GM12875 (cell line): Measurements from ENCODE around the gene ABCC6.
"Not testable (repeated sequence)": the region's sequence is repeated elsewhere in the genome, so short reads cannot be mapped to it uniquely, and the experiment has no call there.

Experiments used
- H3K4me3 ChIP-seq: one replicate; pipeline ENCODE4 v1.5.1; 2011; ENCODE audit warnings: low read depth, low read length, control low read depth
- TF ChIP-seq, protein P1 (sequence below): IDR thresholded peaks from 2 replicates; pipeline ENCODE4 v1.5.1; 2011; ENCODE audit warnings: low read depth, mild to moderate bottlenecking, control low read depth, inconsistent platforms, low read length, moderate library complexity, borderline replicate concordance; ENCODE audit not compliant: insufficient read depth

ABCC6 gene

DNA sequence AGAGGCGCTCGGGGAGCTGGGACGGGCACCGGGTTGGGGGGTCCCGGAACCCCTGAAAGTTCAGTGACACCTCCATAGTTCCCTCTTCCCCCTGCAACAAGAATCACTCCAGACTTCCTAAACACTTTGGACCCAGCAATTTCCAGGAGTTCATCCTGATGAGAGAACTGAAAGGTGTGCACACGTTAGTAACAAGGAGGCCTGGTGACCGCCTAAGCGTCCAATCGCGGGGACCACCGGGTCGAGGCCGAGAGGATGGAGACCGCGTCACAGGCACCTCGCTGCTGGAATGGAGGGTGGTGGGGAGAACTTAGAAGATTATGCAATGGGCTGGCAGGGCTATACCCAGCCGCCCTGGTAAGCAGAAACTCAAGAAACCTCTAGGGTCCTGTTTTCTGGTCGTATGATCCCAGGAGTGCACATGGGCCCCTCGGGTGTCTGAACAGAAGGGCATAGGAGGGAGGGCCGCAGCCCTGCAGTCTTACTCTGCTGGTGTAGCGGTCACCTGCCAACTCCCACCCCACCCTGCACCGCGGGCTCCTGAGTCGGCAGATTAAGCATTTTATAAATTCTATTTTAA, 458 bp upstream of the ABCC6 start:
- not testable (repeated sequence) for H3K4me3 ChIP-seq

DNA sequence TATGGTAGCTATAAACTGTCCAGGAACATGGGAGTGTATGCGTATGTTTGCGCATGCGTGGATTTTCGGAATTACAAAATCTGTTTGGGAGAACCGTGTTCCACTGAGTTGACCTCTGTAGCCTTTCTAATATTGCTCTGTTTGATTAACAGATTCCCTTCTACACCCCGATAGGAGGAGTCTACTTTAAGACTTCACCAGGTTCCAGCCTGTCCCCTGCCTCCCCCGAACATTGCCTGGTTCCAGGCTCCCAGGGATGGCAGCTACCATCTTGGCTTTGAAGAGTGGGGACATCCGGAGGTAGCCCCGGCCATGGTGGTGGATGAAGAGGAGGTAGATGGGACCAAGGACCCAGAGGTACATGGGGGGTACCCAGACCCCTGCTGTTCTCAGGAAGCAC, 1.9 kb downstream of the ABCC6 start:
- not testable (repeated sequence) for H3K4me3 ChIP-seq

DNA sequence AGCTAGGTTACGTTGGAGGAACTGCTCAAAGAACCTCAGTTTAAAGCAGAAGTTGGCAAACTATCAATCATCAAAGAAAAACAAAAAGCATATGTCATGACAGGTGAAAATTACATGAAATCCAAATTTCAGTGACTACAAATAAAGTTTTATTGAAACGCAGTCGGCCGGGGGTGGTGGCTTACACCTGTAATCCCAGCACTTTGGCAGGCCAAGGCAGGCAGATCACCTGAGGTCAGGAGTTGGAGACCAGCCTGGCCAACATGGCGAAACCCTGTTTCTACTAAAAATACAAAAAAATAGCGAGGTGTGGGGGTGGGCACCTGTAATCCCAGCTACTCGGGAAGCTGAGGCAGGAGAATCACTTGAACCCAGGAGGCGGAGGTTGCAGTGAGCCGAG, 2.8 kb downstream of the ABCC6 start:
- not testable (repeated sequence) for H3K4me3 ChIP-seq

DNA sequence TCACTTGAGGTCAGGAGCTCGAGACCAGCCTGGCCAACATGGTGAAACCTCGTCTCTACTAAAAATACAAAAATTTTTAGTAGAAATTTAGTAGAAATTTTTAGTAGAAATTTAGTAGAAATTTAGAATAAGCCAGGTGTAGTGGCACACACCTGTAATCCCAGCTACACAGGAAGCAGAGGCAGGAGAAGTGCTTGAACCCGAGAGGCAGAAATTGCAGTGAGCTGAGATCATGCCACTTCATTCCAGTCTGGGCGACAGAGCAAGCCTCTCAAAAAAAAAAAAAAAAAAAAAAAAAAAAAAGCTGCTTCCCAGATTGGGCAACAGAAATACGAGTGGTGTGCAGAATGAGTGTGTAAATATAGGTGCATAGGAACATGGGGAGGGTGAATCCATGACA, 4.5 kb downstream of the ABCC6 start:
- H3K4me3 ChIP-seq = not testable (repeated sequence)

DNA sequence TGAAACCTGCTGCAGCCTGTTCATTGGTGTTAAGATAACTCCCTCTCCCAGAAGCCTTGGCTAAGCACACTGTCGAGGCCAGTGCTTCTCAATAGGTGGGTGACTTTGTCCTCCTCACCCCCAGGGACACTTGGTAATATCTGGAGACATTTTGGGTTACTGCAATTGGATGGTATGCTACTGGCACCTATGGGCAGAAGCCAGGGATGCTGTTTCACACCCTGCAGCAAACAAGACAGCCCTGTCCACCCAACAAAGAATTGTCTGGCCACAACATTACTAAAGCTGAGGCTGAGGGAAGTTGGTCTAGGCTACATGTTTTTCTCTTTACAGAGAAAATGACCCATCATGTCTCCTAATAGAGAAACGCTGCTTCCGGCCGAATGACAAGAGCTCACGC, 4.9 kb downstream of the ABCC6 start:
- H3K4me3 ChIP-seq = not testable (repeated sequence)

DNA sequence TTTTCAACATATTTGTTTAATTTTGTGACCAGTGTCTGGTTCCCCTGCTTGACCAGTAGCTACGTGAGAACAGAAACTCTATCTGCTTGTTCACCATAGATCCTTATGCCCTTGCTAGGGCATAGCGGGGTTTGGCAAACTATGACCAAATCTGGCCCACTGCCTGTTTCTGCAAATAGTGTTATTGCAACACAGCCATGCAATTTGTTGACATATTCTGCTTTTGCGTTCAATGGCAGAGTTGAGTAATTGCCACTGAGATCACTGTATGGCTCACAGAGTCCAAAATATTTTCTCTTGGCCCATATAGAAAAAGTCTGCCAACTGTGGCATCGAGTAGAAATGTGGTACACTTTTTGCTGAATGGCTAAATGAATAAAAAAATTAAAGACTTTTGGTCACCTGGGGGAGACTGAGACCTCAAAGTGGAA, 9.4 kb downstream of the ABCC6 start:
- not testable (repeated sequence) for H3K4me3 ChIP-seq

DNA sequence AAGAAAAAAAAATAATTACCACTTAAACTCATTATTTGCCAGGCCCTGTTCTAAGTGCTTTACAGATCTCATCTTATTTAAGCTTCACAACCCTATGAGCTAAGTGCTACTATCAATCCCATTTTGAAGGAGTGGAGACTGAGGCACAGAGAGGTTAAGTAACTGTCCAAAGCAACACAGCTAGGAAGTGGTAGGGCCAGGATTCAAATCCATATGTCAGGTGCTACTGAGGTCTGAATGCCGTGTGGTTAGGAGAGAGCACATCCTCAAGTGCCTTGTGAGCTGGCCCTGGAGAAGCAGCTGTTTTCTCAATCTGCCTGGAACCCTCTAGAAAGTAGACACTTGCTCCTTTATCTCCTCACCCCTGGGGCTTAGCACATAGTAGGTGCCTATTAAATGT, 11.9 kb downstream of the ABCC6 start:
- H3K4me3 ChIP-seq = not testable (repeated sequence)

DNA sequence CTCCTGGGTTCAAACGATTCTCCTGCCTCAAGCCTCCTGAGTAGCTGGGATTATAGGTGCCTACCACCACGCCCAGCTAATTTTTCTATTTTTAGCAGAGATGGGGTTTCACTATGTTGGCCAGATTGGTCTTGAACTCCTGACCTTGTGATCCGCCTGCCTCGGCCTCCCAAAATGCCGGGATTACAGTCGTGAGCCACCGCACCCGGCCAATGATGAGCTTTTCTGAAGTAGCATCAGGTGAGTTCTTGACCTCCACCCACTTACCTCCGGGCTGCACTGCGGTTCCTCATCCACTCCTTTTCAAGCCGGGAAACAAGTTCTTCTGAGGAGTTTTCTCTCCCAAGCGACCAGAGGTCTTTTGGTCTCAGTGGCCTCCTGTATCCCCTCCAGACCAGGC, 14.8 kb downstream of the ABCC6 start:
- H3K4me3 ChIP-seq = not testable (repeated sequence)

DNA sequence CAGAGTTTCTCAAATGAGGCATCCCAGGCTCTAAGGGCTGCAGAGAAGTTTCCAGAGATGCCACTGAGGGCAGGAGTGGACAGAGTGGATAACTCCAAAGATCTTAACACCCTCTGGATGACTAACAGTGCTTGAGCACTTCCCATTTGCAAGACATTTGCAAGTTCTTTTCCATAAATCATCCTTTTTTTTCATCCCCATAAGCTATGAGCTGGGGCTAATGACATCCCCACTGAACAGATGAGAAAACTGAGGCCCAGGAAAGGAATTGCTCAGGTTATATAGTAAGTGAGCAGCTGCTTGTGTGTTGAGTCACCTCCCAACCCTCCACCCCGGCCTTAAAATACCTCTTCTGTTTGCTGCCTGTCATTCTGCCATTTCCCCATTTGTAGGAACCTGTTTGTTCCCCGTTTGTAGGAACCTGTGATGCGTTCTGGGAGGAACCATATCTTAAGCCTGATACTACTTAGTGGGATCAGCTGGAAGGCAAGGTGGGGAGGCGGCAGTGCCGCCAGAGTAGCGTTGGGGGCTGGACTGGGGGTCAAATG, 15.4 kb downstream of the ABCC6 start:
- H3K4me3 ChIP-seq = not testable (repeated sequence)

DNA sequence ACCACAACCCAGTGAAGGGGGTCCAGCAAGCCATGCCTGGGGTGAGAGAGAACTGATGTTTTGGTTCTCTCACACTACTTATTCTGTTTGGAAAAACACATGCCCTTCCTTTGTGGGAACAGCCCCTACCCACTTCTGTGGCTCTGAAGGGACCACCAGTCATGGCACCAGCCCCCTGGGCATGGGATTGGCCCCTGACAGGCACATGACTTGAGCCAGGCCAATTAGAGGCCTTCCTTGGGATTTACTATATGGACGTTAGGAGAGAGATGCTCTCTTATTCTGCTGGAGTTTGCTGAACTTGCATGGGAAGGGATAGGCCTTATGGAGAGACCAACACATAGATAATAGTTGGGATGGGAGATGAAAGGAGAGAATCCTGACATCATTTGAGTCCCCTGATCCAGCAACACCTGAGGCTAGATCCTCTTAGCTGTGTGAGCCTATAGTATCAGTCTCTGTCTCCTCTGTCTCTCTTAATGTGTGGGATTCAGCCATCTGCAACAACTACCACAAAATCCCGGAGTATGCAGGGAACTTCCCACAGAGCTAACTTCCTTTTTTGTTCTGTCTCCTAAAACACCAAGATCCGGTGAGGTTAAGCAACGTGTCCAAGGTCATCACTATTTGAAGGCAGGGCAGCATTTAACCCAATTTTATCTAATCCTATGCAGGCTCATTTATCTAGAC, 16.1 kb downstream of the ABCC6 start:
- H3K4me3 ChIP-seq = not testable (repeated sequence)

DNA sequence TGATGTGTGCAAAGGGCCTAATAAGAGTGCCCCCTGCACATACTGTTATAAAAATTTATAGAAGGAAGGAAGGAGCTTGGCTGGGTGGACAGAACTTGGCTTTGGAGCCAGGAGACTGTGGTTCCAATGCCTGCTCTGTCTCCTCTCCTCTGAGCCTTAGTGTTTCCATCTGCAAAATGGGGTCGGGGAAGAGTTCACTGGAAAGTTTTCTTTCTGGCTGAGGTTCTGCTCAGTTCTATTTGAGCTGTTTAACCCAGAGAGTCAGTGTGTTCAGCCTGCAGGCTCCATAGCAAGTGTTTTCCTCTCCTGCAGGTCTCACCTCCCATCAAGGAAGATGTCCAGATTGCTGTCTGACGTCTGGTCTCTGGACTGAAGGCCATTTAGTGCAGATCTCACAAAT, 17.4 kb downstream of the ABCC6 start:
- H3K4me3 ChIP-seq = not testable (repeated sequence)

DNA sequence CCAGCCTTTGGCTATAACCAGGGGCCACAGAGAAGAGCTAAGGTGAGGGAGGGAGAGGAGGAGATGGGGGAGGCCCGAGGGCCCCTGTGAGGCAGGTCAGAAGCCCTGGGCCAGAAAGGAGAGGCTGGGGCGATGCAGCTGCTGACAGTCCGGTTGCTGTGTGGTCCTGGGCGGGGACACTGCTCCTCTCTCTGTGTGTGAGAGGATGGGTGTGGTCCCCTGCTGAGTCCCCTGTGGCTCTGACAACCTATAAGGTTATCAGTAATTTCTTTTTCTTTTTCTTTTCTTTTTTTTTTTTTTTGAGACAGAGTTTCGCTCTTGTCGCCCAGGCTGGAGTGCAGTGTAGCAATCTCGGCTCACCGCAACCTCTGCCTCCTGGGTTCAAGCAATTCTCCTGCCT, 18.7 kb downstream of the ABCC6 start:
- not testable (repeated sequence) for H3K4me3 ChIP-seq

DNA sequence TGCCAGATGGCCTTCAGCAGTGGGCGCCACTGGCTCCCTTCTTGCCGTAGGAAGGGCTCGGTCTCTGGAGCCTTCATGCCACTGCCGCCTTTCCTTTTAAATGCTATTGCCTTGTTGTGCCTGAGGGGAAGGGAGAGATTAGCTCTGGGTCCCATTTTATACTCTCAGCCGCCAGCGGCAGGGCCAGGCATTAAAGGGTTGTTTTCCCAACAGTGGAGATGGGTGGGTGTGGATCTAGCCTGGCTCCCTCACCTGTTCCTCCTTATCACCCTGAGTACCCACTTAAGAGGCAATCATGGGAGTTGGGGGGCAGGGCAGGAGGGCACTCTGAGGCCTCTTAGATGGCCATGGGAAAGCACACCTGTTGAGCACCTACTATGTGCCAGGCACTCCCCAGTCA, 19.8 kb downstream of the ABCC6 start:
- not testable (repeated sequence) for H3K4me3 ChIP-seq

DNA sequence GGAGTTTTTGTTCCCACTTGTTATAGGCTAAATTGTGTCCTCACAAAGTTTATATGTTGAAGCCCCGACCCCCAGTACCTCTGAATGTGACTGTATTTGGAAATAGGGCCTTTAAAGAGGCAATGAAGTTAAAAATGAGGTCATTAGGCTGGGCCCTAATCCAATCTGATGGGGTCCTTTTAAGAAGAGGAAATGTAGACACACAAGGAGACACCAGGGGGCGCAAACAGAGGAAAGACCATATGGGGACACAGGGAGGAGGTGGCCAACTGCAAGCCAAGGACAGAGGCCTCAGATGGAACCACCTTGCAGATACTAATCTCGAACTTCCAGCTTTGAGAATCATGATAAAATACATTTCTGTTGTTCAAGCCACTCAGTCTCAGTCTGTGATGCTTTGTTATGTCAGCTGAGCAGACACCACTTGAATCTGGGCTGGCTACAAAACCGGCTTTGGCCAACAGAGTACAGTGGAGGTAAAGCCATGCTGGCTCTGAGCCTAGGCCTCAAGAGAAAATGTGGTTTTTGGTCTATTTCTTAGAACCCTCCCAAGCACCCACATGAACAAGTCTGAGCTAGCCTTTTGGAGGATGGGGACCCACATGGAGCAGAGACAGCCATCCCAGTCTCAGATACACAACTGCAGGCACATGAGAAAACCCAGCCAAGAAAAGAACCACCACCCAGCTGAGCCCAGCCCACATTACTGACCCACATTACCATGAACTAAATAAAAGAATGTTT, 20.7 kb downstream of the ABCC6 start:
- TF ChIP-seq, protein P1, sequence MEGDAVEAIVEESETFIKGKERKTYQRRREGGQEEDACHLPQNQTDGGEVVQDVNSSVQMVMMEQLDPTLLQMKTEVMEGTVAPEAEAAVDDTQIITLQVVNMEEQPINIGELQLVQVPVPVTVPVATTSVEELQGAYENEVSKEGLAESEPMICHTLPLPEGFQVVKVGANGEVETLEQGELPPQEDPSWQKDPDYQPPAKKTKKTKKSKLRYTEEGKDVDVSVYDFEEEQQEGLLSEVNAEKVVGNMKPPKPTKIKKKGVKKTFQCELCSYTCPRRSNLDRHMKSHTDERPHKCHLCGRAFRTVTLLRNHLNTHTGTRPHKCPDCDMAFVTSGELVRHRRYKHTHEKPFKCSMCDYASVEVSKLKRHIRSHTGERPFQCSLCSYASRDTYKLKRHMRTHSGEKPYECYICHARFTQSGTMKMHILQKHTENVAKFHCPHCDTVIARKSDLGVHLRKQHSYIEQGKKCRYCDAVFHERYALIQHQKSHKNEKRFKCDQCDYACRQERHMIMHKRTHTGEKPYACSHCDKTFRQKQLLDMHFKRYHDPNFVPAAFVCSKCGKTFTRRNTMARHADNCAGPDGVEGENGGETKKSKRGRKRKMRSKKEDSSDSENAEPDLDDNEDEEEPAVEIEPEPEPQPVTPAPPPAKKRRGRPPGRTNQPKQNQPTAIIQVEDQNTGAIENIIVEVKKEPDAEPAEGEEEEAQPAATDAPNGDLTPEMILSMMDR = peak; percentile 35; the same call in 1 of the 2 replicates
- H3K4me3 ChIP-seq = not testable (repeated sequence)

DNA sequence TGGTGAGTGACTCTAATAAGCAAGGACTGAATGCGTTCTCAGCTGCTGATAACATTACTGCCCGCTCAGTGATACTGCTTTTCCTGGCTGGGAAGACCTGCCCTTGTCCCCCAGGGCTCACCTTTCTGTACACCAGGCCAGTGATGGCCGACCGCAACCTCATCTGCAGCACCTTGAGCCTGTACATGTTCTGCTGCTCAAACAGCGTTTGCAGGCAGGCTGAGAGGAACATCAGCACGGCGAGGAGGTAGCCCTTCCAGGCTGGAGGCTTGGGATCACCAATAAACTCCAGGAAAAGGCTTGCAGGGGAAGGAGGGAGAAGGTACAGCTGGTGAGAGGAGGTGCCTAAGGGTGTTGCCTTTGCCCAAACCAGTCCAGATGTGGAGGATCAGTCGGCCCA, 21.4 kb downstream of the ABCC6 start:
- H3K4me3 ChIP-seq = not testable (repeated sequence)

DNA sequence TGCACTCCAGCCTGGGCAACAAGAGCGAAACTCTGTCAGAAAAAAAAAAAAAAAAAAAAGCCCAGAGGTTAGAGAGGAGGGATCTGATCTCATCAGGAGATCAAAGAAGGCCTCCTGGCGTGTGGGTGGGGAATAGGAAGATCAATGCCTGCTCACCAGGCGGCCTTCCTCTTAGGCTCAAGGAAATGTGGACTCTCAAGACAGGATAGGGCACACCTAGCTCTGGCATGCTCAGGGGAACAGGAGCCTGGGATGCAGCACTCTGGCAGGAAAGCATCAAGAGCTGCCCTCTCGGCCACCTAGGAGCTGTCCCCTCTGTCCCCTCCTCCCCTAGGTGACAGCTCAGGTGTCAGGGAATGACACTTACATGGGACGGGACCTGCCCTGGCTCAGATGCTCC, 22.9 kb downstream of the ABCC6 start:
- H3K4me3 ChIP-seq = not testable (repeated sequence)

DNA sequence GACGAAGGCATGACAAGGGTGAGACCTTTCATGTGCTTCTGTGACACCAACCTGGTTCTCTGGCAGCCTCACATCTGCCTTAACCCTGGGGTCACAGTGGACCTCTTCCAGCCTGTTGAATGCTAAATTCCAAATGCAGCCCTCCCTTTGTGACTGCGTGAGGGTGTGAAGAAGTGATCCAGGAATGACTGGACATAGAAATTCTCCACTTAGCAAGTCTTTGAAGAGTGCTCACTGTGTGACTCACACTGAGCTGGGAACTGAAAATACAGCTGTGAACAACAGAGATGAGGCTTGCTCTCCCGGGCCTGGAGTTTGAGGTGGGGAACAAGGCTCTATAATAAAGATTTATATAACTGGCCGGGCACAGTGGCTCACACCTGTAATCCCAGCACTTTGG, 23.9 kb downstream of the ABCC6 start:
- not testable (repeated sequence) for H3K4me3 ChIP-seq
